H1 (cell line): Measurements from ENCODE around the gene OXSR1.

Experiments used
- EZH2 ChIP-seq: fragments of 200-600 bp; sonication (generic); IDR thresholded peaks from 2 replicates; pipeline ENCODE4 v1.7.1; 2012; ENCODE audit warnings: low read depth, mild to moderate bottlenecking, moderate library complexity, low read length, inconsistent platforms; ENCODE audit not compliant: severe bottlenecking
- SP1 ChIP-seq: IDR thresholded peaks from 2 replicates; pipeline ENCODE4 v1.6.1; 2011; ENCODE audit warnings: low read depth, low read length
- TAF1 ChIP-seq: IDR thresholded peaks from 2 replicates; pipeline ENCODE4 v1.6.1; 2011; ENCODE audit warnings: mild to moderate bottlenecking, low read depth, low read length
- TF ChIP-seq, protein P1 (sequence below), 3 experiments: IDR thresholded peaks; 1 replicate in 2 of 3; 2 replicates in 1 of 3; pipeline versions ENCODE4 v1.5.1 to v1.6.1; 2011; ENCODE audit warnings: low read length in 3 of 3, mild to moderate bottlenecking in 3 of 3, inconsistent platforms in 2 of 3, low read depth in 1 of 3, moderate library complexity in 1 of 3; ENCODE audit not compliant: insufficient read depth in 1 of 3; ENCODE audit errors: control extremely low read depth in 1 of 3

- no peak for TF ChIP-seq EZH2
- no peak for TF ChIP-seq TAF1
- TF ChIP-seq SP1, result no peak
- TF ChIP-seq, protein P1, sequence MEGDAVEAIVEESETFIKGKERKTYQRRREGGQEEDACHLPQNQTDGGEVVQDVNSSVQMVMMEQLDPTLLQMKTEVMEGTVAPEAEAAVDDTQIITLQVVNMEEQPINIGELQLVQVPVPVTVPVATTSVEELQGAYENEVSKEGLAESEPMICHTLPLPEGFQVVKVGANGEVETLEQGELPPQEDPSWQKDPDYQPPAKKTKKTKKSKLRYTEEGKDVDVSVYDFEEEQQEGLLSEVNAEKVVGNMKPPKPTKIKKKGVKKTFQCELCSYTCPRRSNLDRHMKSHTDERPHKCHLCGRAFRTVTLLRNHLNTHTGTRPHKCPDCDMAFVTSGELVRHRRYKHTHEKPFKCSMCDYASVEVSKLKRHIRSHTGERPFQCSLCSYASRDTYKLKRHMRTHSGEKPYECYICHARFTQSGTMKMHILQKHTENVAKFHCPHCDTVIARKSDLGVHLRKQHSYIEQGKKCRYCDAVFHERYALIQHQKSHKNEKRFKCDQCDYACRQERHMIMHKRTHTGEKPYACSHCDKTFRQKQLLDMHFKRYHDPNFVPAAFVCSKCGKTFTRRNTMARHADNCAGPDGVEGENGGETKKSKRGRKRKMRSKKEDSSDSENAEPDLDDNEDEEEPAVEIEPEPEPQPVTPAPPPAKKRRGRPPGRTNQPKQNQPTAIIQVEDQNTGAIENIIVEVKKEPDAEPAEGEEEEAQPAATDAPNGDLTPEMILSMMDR (IDR thresholded peaks at IDR 0.05; ENCODE audit: control extremely low read depth in 1 of 3, insufficient read depth in 1 of 3, low read depth in 1 of 3, low read length in 3 of 3), result no peak
These were observed 11.3 kb upstream of the OXSR1 start for GRCh38 chr3:38154033-38154494.
